ENCODE results near the gene CMTM1. TPM values are rescaled to one million over a fixed set of nuclear protein-coding genes. Genes with fewer than 3 reads are reported as not detected.

The CMTM1 gene
- total and polyA plus RNA-seq, 2 experiments from 2014 or later = 1.4 to 1.9 TPM

DNA sequence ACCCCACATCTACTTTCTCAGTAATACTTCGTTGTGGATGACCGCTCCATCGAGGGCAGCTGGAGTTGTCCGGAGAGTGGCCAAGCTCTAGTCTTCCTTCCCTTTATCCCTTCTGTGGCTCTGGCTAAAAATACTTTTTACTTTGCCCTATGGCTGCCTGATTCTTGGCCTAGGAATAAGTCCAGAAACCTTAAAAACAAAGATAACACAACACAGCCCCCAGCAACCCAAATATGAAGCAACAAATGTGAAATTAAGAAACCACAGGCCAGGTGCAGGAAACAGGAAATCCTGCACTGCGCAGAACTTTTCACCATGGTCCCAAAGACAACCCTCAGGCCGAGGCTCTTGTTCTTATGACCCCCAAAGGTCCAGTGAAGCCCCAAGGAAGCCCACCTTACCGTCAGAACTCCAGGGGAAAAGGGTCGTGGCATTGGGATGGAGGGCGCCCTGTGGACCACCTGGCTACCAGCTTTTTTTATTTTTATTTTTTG, 42.3 kb upstream of the CMTM1 start:
- H3K27me3 ChIP-seq (ENCODE audit: insufficient read depth) = no peaks in the 10 kb centered on the region
- no peaks in the 10 kb centered on the region; the same call in 1 of the 2 replicates for H4K20me1 ChIP-seq (replicated peaks; ENCODE audit: insufficient read depth)
- Mint-ChIP-seq H3K9me3 (no peaks in the 10 kb centered on the region), H3K4me3 (no peak overlapping the region), H3K27ac (no peak overlapping the region), H3K4me1 (no peaks in the 10 kb centered on the region), H3K27me3 (ENCODE audit: insufficient read depth, low read depth, poor library complexity) (peaks cover 4% of the 10 kb centered on the region), H3K36me3 (ENCODE audit: low read depth) (0 out of 3 replicates have a peak, but pooled peaks cover under 1% of the 10 kb centered on the region)
- no peaks in the 10 kb centered on the region for H3K9me2 ChIP-seq (ENCODE audit: insufficient read depth)
- ATAC-seq (no peak), DNase-seq (ENCODE audit: low spot score) (no peak)
- H2AFZ ChIP-seq = no peak overlapping the region
- no peaks in the 10 kb centered on the region for H3K79me2 ChIP-seq (replicated peaks; ENCODE audit: insufficient read depth)
- no peak overlapping the region for H3K4me3 ChIP-seq
- no peak overlapping the region for H3K4me2 ChIP-seq
- H3K36me3 ChIP-seq (ENCODE audit: insufficient read depth) = no peaks in the 10 kb centered on the region
- H3K27ac ChIP-seq (ENCODE audit: low read depth) = no peak overlapping the region
- no peaks in the 10 kb centered on the region for H3F3A ChIP-seq (replicated peaks; ENCODE audit: low read depth)
- H3K4me1 ChIP-seq (ENCODE audit: insufficient read depth) = no peaks in the 10 kb centered on the region
- TF ChIP-seq POLR2AphosphoS5 (IDR thresholded peaks at IDR 0.05; ENCODE audit: low read depth) = no peak
- no peak for TF ChIP-seq STAT1 (IDR thresholded peaks at IDR 0.05; ENCODE audit: unreplicated experiment)
- TF ChIP-seq, protein P1, sequence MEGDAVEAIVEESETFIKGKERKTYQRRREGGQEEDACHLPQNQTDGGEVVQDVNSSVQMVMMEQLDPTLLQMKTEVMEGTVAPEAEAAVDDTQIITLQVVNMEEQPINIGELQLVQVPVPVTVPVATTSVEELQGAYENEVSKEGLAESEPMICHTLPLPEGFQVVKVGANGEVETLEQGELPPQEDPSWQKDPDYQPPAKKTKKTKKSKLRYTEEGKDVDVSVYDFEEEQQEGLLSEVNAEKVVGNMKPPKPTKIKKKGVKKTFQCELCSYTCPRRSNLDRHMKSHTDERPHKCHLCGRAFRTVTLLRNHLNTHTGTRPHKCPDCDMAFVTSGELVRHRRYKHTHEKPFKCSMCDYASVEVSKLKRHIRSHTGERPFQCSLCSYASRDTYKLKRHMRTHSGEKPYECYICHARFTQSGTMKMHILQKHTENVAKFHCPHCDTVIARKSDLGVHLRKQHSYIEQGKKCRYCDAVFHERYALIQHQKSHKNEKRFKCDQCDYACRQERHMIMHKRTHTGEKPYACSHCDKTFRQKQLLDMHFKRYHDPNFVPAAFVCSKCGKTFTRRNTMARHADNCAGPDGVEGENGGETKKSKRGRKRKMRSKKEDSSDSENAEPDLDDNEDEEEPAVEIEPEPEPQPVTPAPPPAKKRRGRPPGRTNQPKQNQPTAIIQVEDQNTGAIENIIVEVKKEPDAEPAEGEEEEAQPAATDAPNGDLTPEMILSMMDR (conservative IDR thresholded peaks at IDR 0.05; ENCODE audit: low read depth in 2 of 2) = no peak
- no peak for TF ChIP-seq NANOG (IDR thresholded peaks at IDR 0.05; ENCODE audit: borderline replicate concordance)
- TF ChIP-seq CREB1 (CRISPR knock-in tag; IDR thresholded peaks at IDR 0.05; ENCODE audit: low read depth) = no peak
- TF ChIP-seq, protein P2, sequence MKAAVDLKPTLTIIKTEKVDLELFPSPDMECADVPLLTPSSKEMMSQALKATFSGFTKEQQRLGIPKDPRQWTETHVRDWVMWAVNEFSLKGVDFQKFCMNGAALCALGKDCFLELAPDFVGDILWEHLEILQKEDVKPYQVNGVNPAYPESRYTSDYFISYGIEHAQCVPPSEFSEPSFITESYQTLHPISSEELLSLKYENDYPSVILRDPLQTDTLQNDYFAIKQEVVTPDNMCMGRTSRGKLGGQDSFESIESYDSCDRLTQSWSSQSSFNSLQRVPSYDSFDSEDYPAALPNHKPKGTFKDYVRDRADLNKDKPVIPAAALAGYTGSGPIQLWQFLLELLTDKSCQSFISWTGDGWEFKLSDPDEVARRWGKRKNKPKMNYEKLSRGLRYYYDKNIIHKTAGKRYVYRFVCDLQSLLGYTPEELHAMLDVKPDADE (IDR thresholded peaks at IDR 0.05) = no peak
- no peak for TF ChIP-seq ZNF331 (CRISPR knock-in tag; IDR thresholded peaks at IDR 0.05; ENCODE audit: low read depth)
- TF ChIP-seq ZNF114 (CRISPR knock-in tag; IDR thresholded peaks at IDR 0.05) = no peak
- TF ChIP-seq, protein P3, sequence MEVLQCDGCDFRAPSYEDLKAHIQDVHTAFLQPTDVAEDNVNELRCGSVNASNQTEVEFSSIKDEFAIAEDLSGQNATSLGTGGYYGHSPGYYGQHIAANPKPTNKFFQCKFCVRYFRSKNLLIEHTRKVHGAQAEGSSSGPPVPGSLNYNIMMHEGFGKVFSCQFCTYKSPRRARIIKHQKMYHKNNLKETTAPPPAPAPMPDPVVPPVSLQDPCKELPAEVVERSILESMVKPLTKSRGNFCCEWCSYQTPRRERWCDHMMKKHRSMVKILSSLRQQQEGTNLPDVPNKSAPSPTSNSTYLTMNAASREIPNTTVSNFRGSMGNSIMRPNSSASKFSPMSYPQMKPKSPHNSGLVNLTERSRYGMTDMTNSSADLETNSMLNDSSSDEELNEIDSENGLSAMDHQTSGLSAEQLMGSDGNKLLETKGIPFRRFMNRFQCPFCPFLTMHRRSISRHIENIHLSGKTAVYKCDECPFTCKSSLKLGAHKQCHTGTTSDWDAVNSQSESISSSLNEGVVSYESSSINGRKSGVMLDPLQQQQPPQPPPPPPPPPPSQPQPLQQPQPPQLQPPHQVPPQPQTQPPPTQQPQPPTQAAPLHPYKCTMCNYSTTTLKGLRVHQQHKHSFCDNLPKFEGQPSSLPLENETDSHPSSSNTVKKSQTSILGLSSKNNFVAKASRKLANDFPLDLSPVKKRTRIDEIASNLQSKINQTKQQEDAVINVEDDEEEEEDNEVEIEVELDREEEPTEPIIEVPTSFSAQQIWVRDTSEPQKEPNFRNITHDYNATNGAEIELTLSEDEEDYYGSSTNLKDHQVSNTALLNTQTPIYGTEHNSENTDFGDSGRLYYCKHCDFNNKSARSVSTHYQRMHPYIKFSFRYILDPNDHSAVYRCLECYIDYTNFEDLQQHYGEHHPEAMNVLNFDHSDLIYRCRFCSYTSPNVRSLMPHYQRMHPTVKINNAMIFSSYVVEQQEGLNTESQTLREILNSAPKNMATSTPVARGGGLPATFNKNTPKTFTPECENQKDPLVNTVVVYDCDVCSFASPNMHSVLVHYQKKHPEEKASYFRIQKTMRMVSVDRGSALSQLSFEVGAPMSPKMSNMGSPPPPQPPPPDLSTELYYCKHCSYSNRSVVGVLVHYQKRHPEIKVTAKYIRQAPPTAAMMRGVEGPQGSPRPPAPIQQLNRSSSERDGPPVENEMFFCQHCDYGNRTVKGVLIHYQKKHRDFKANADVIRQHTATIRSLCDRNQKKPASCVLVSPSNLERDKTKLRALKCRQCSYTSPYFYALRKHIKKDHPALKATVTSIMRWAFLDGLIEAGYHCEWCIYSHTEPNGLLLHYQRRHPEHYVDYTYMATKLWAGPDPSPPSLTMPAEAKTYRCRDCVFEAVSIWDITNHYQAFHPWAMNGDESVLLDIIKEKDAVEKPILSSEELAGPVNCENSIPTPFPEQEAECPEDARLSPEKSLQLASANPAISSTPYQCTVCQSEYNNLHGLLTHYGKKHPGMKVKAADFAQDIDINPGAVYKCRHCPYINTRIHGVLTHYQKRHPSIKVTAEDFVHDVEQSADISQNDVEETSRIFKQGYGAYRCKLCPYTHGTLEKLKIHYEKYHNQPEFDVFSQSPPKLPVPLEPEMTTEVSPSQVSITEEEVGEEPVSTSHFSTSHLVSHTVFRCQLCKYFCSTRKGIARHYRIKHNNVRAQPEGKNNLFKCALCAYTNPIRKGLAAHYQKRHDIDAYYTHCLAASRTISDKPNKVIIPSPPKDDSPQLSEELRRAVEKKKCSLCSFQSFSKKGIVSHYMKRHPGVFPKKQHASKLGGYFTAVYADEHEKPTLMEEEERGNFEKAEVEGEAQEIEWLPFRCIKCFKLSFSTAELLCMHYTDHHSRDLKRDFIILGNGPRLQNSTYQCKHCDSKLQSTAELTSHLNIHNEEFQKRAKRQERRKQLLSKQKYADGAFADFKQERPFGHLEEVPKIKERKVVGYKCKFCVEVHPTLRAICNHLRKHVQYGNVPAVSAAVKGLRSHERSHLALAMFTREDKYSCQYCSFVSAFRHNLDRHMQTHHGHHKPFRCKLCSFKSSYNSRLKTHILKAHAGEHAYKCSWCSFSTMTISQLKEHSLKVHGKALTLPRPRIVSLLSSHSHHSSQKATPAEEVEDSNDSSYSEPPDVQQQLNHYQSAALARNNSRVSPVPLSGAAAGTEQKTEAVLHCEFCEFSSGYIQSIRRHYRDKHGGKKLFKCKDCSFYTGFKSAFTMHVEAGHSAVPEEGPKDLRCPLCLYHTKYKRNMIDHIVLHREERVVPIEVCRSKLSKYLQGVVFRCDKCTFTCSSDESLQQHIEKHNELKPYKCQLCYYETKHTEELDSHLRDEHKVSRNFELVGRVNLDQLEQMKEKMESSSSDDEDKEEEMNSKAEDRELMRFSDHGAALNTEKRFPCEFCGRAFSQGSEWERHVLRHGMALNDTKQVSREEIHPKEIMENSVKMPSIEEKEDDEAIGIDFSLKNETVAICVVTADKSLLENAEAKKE (CRISPR knock-in tag; IDR thresholded peaks at IDR 0.05) = no peak
- TF ChIP-seq JUNB (IDR thresholded peaks at IDR 0.05; ENCODE audit: unreplicated experiment) = no peak
